SK-N-SH (cell line): Measurements from ENCODE around the gene SEL1L2.

Source experiments
- CTCF ChIP-seq: fragments of 200-600 bp; sonication (generic); IDR thresholded peaks from 2 replicates; pipeline ENCODE4 v1.6.1; 2017; ENCODE audit warnings: antibody characterized with exemption, mild to moderate bottlenecking, moderate library complexity
- GABPA ChIP-seq: IDR thresholded peaks from 2 replicates; pipeline ENCODE4 v1.4.0; 2012; ENCODE audit warnings: low read depth, mild to moderate bottlenecking
- GATA2 ChIP-seq: sonication (generic); formaldehyde crosslinking; IDR thresholded peaks from 2 replicates; pipeline ENCODE4 v1.5.0; 2020; ENCODE audit warnings: mild to moderate bottlenecking, missing genetic modification reagents
- JUND ChIP-seq: IDR thresholded peaks from 2 replicates; pipeline ENCODE4 v1.4.0; 2012
- MAX ChIP-seq: IDR thresholded peaks from 2 replicates; pipeline ENCODE4 v1.4.0; 2012; ENCODE audit warnings: low read depth
- MXI1 ChIP-seq: IDR thresholded peaks from 2 replicates; pipeline ENCODE4 v1.6.1; 2012; ENCODE audit warnings: mild to moderate bottlenecking, low read depth, low read length, improper control_type of control experiment
- POLR2AphosphoS5 ChIP-seq: IDR thresholded peaks from 2 replicates; pipeline ENCODE4 v1.6.1; 2012; ENCODE audit warnings: low read depth, low read length
- RAD21 ChIP-seq: IDR thresholded peaks from 2 replicates; pipeline ENCODE4 v1.6.1; 2012; ENCODE audit warnings: mild to moderate bottlenecking, low read length
- REST ChIP-seq: IDR thresholded peaks from 2 replicates; pipeline ENCODE4 v1.6.1; 2012; ENCODE audit warnings: mild to moderate bottlenecking, low read depth, low read length, moderate library complexity
- RFX5 ChIP-seq: IDR thresholded peaks from 2 replicates; pipeline ENCODE4 v1.6.1; 2012; ENCODE audit warnings: mild to moderate bottlenecking, improper control_type of control experiment, low read length
- SIN3A ChIP-seq: IDR thresholded peaks from 2 replicates; pipeline ENCODE4 v1.6.1; 2012; ENCODE audit warnings: low read depth, mild to moderate bottlenecking, low read length, moderate library complexity, borderline replicate concordance
- SMC3 ChIP-seq: IDR thresholded peaks from 2 replicates; pipeline ENCODE4 v1.6.1; 2012; ENCODE audit warnings: low read depth, low read length, improper control_type of control experiment

GRCh38 chr20:13862245-13862644 is 128.2 kb downstream of the SEL1L2 start:
- no peak for TF ChIP-seq CTCF
- TF ChIP-seq JUND: no peak
- TF ChIP-seq RFX5: no peak
- no peak for TF ChIP-seq REST
- TF ChIP-seq GATA2: no peak
- no peak for TF ChIP-seq MXI1
- TF ChIP-seq SIN3A: no peak
- no peak for TF ChIP-seq RAD21
- TF ChIP-seq SMC3: no peak
- no peak for TF ChIP-seq GABPA
- no peak for TF ChIP-seq MAX
- TF ChIP-seq POLR2AphosphoS5: no peak
